GM19328 (cell line): ENCODE data around the gene GIGYF2.

Experiments
- ATAC-seq: cut with Tn5 transposase; IDR thresholded peaks from one replicate; pipeline ENCODE4 v1.9.1; 2021; ENCODE audit warnings: mild to moderate bottlenecking, moderate library complexity; ENCODE audit not compliant: unreplicated experiment

Gene GIGYF2

GRCh38 chr2:232876978-232877441, 179.9 kb downstream of the GIGYF2 start:
- no peak for ATAC-seq

- no peak for ATAC-seq
These were observed 180.9 kb downstream of the GIGYF2 start for GRCh38 chr2:232877940-232878511.

GRCh38 chr2:232878855-232879617, 181.9 kb downstream of the GIGYF2 start:
- no peak for ATAC-seq

- no peak for ATAC-seq
These were observed 182.7 kb downstream of the GIGYF2 start for GRCh38 chr2:232879618-232880494.

- no peak for ATAC-seq
These were observed 183.7 kb downstream of the GIGYF2 start for GRCh38 chr2:232880764-232881351.

- ATAC-seq, result no peak
These were observed 185.0 kb downstream of the GIGYF2 start for GRCh38 chr2:232882085-232882484.

- ATAC-seq, result no peak
These were observed 185.5 kb downstream of the GIGYF2 start for GRCh38 chr2:232882505-232883115.

- no peak for ATAC-seq
These were observed 186.1 kb downstream of the GIGYF2 start for GRCh38 chr2:232883116-232883721.

GRCh38 chr2:232884001-232884421, 186.9 kb downstream of the GIGYF2 start:
- no peak for ATAC-seq

- no peak for ATAC-seq
These were observed 187.6 kb downstream of the GIGYF2 start for GRCh38 chr2:232884549-232885263.

GRCh38 chr2:232885264-232885961, 188.3 kb downstream of the GIGYF2 start:
- no peak for ATAC-seq

GRCh38 chr2:232886176-232886575, 189.0 kb downstream of the GIGYF2 start:
- no peak for ATAC-seq

- no peak for ATAC-seq
These were observed 189.5 kb downstream of the GIGYF2 start for GRCh38 chr2:232886632-232887031.

GRCh38 chr2:232887171-232887850, 190.2 kb downstream of the GIGYF2 start:
- ATAC-seq, result no peak

- ATAC-seq, result no peak
These were observed 191.1 kb downstream of the GIGYF2 start for GRCh38 chr2:232888099-232888836.

GRCh38 chr2:232888839-232889529, 191.9 kb downstream of the GIGYF2 start:
- ATAC-seq, result no peak

- no peak for ATAC-seq
These were observed 192.8 kb downstream of the GIGYF2 start for GRCh38 chr2:232889876-232890401.
